H1 (cell line): ENCODE data around the gene STIMATE. TPM values are rescaled to one million over a fixed set of nuclear protein-coding genes. Genes with fewer than 3 reads are reported as not detected.

Experiments used
- CTCF ChIA-PET: fragments of 300-600 bp; sonication (Branson Sonifier 250); formaldehyde crosslinking; loops from one replicate; lab custom pipeline; 2021; ENCODE audit not compliant: partially characterized antibody; lab: Charles Lee
- POLR2A ChIA-PET: fragments of 300-600 bp; sonication (Branson Sonifier 250); formaldehyde crosslinking; loops from one replicate; lab custom pipeline; 2021; ENCODE audit warnings: inconsistent platforms; ENCODE audit not compliant: partially characterized antibody; lab: Charles Lee
- DNase-seq, 2 experiments: peaks; one replicate each; pipeline versions ENCODE4 v3.0.0 to v3.0.0-alpha.2; 2010 to 2022; ENCODE audit warnings: low spot score in 2 of 2, low read depth in 1 of 2, mixed read lengths in 1 of 2
- FAIRE-seq: peaks from 2 replicates; lab custom pipeline; 2011; peaks lifted over from hg19 to GRCh38; lab: Jason Lieb, UNC
- H2AFZ ChIP-seq: 2 replicates; pipeline ENCODE4 v1.8.1; 2012; ENCODE audit warnings: low read length, inconsistent platforms
- H2AK5ac ChIP-seq: 2 replicates; pipeline ENCODE4 v1.6.1; 2013; ENCODE audit warnings: low read depth, low read length
- H2BK120ac ChIP-seq: replicated peaks from 2 replicates; pipeline ENCODE3; 2013; ENCODE audit warnings: low read depth, low read length, inconsistent platforms
- H2BK12ac ChIP-seq: 2 replicates; pipeline ENCODE4 v1.6.1; 2013; ENCODE audit warnings: low read depth, low read length
- H2BK15ac ChIP-seq: 2 replicates; pipeline ENCODE4 v1.6.1; 2013; ENCODE audit warnings: low read length
- H2BK20ac ChIP-seq: 2 replicates; pipeline ENCODE4 v1.6.1; 2013; ENCODE audit warnings: low read length
- H2BK5ac ChIP-seq: 2 replicates; pipeline ENCODE4 v1.6.1; 2013; ENCODE audit warnings: low read depth, low read length
- H3K14ac ChIP-seq: 2 replicates; pipeline ENCODE4 v1.6.1; 2013; ENCODE audit warnings: inconsistent platforms; ENCODE audit not compliant: insufficient read length
- H3K18ac ChIP-seq: 2 replicates; pipeline ENCODE4 v1.6.1; 2013; ENCODE audit warnings: low read length; ENCODE audit errors: extremely low read depth
- H3K23ac ChIP-seq: 2 replicates; pipeline ENCODE4 v1.6.1; 2013; ENCODE audit warnings: inconsistent platforms; ENCODE audit not compliant: insufficient read length
- H3K23me2 ChIP-seq: 2 replicates; pipeline ENCODE4 v1.6.1; 2013; ENCODE audit warnings: low read depth, low read length
- H3K27ac ChIP-seq: 2 replicates; pipeline ENCODE4 v1.6.1; 2011; ENCODE audit warnings: low read depth, low read length, inconsistent platforms
- H3K27me3 ChIP-seq, 4 experiments: replicated peaks in 1 of 4; 1 replicate in 1 of 4; 2 replicates in 3 of 4; pipeline versions ENCODE4 v1.6.1 to v1.8.1; 2011 to 2013; ENCODE audit warnings: low read length in 3 of 4, mild to moderate bottlenecking in 3 of 4, inconsistent platforms in 2 of 4, mixed read lengths in 2 of 4, moderate library complexity in 1 of 4; ENCODE audit not compliant: control insufficient read depth in 3 of 4, insufficient read depth in 3 of 4; ENCODE audit errors: extremely low read depth in 1 of 4
- H3K36me3 ChIP-seq, 4 experiments: 2 replicates each; pipeline versions ENCODE4 v1.6.1 to v1.8.1; 2011 to 2013; ENCODE audit warnings: mild to moderate bottlenecking in 4 of 4, low read length in 3 of 4, moderate library complexity in 2 of 4, control low read depth in 1 of 4, inconsistent platforms in 1 of 4; ENCODE audit not compliant: insufficient read depth in 4 of 4, control insufficient read depth in 2 of 4
- H3K4ac ChIP-seq: replicated peaks from 2 replicates; pipeline ENCODE3; 2013; ENCODE audit warnings: low read length, low read depth, mixed read lengths, inconsistent platforms; ENCODE audit not compliant: insufficient read length
- H3K4me1 ChIP-seq, 4 experiments: replicated peaks in 1 of 4; 1 replicate in 1 of 4; 2 replicates in 3 of 4; pipeline versions ENCODE4 v1.6.1 to v1.8.1; 2011 to 2013; ENCODE audit warnings: low read length in 3 of 4, inconsistent platforms in 2 of 4, mixed read lengths in 1 of 4; ENCODE audit not compliant: insufficient read depth in 4 of 4, control insufficient read depth in 3 of 4
- H3K4me2 ChIP-seq, 2 experiments: 2 replicates each; pipeline versions ENCODE4 v1.6.1 to v1.8.1; 2011 to 2013; ENCODE audit warnings: low read depth in 2 of 2, low read length in 2 of 2, control low read depth in 1 of 2, inconsistent platforms in 1 of 2, mild to moderate bottlenecking in 1 of 2; ENCODE audit not compliant: insufficient read depth in 1 of 2
- H3K4me3 ChIP-seq, 4 experiments: fragments of 200-600, 300-600 bp in 1 of 4; sonication (generic), shearing (Covaris generic), sonication (Bioruptor Twin) in 1 of 4; 2 replicates each; pipeline versions ENCODE4 v1.5.1 to v1.8.1; 2011 to 2016; ENCODE audit warnings: low read length in 4 of 4, low read depth in 3 of 4, control low read depth in 2 of 4, inconsistent platforms in 2 of 4, mild to moderate bottlenecking in 2 of 4, mixed read lengths in 1 of 4, moderate library complexity in 1 of 4; ENCODE audit not compliant: insufficient read depth in 2 of 4; ENCODE audit errors: extremely low read depth in 1 of 4
- H3K56ac ChIP-seq: replicated peaks from 2 replicates; pipeline ENCODE3; 2013; ENCODE audit warnings: low read depth, mild to moderate bottlenecking, mixed read lengths, low read length, inconsistent platforms; ENCODE audit not compliant: insufficient read length
- H3K79me1 ChIP-seq: 2 replicates; pipeline ENCODE4 v1.6.1; 2013; ENCODE audit warnings: low read depth, low read length, control low read depth
- H3K79me2 ChIP-seq, 2 experiments: 2 replicates each; pipeline versions ENCODE4 v1.6.1 to v1.8.1; 2012 to 2013; ENCODE audit warnings: low read length in 2 of 2, mild to moderate bottlenecking in 2 of 2, inconsistent platforms in 1 of 2; ENCODE audit not compliant: insufficient read depth in 2 of 2, control insufficient read depth in 1 of 2
- H3K9ac ChIP-seq, 4 experiments: replicated peaks in 1 of 4; 1 replicate in 1 of 4; 2 replicates in 3 of 4; pipeline versions ENCODE4 v1.6.1 to v1.8.1; 2011 to 2013; ENCODE audit warnings: low read depth in 3 of 4, low read length in 3 of 4, control low read depth in 2 of 4, mild to moderate bottlenecking in 2 of 4, moderate library complexity in 2 of 4, inconsistent platforms in 1 of 4; ENCODE audit errors: extremely low read depth in 1 of 4
- H3K9me3 ChIP-seq, 2 experiments: 2 replicates each; pipeline versions ENCODE4 v1.6.1 to v1.8.1; 2012 to 2013; ENCODE audit warnings: mild to moderate bottlenecking in 2 of 2, moderate library complexity in 2 of 2, control low read depth in 1 of 2, inconsistent platforms in 1 of 2, low read depth in 1 of 2, low read length in 1 of 2, mixed read lengths in 1 of 2; ENCODE audit not compliant: insufficient read depth in 2 of 2
- H4K20me1 ChIP-seq, 2 experiments: replicated peaks in 1 of 2; 2 replicates each; pipeline versions ENCODE3 to v1.8.1; 2011 to 2013; ENCODE audit warnings: inconsistent platforms in 2 of 2, low read length in 2 of 2, mild to moderate bottlenecking in 1 of 2; ENCODE audit not compliant: insufficient read depth in 2 of 2, control insufficient read depth in 1 of 2
- H4K5ac ChIP-seq: 2 replicates; pipeline ENCODE4 v1.6.1; 2013; ENCODE audit warnings: low read length, low read depth, mixed read lengths, inconsistent platforms; ENCODE audit not compliant: insufficient read length
- H4K8ac ChIP-seq: 2 replicates; pipeline ENCODE4 v1.8.0; 2013; ENCODE audit warnings: mild to moderate bottlenecking, moderate library complexity, low read length, inconsistent platforms; ENCODE audit not compliant: insufficient read depth; ENCODE audit errors: extremely low read depth
- H4K91ac ChIP-seq: replicated peaks from 2 replicates; pipeline ENCODE3; 2013; ENCODE audit warnings: low read length, mixed read lengths, inconsistent platforms; ENCODE audit not compliant: insufficient read length
- BCL11A ChIP-seq, 2 experiments: IDR thresholded peaks; one replicate each; pipeline ENCODE4 v1.6.1; 2011; ENCODE audit warnings: low read depth in 2 of 2, low read length in 2 of 2, mild to moderate bottlenecking in 2 of 2
- CBX8 ChIP-seq: fragments of 300-800, 300-1000 bp; sonication (generic); IDR thresholded peaks from 2 replicates; pipeline ENCODE4 v1.7.1; 2016; ENCODE audit warnings: low read depth, low read length, borderline replicate concordance
- SP2 ChIP-seq: IDR thresholded peaks from 2 replicates; pipeline ENCODE4 v1.6.1; 2012; ENCODE audit warnings: mild to moderate bottlenecking, low read length, inconsistent platforms
- SUZ12 ChIP-seq: fragments of 200-600 bp; sonication (generic); IDR thresholded peaks from 2 replicates; pipeline ENCODE4 v1.6.1; 2012; ENCODE audit warnings: mild to moderate bottlenecking, inconsistent platforms, low read length, moderate library complexity, mixed read lengths
- TEAD4 ChIP-seq: IDR thresholded peaks from 2 replicates; pipeline ENCODE4 v1.6.1; 2012; ENCODE audit warnings: low read depth, low read length, inconsistent platforms, mixed read lengths
- WGBS, 2 experiments: shearing (Covaris generic) in 1 of 2; methylation state at CpG; one replicate each; pipeline versions ENCODE4 v1.1.6 to v1.1.7; 2013 to 2015; ENCODE audit warnings: low lambda C conversion rate in 2 of 2, mixed read lengths in 2 of 2, inconsistent platforms in 1 of 2, low coverage in 1 of 2, missing lambda C conversion rate in 1 of 2; ENCODE audit not compliant: insufficient replicate concordance in 2 of 2, insufficient coverage in 1 of 2, insufficient read length in 1 of 2; ENCODE audit errors: extremely low coverage in 1 of 2, missing lambda C conversion rate in 1 of 2; 5-methylcytosine and 5-hydroxymethylcytosine counted together
- polyA plus RNA-seq, 7 experiments: library from polyadenylated mRNA; depleted of rRNA in 3 of 7; stranded (reverse) in 5 of 7; unstranded in 2 of 7; fragments of >200 nt in 5 of 7; fragments of 200-250 nt in 2 of 7; gene quantifications; 1 replicate in 5 of 7; 2 replicates in 1 of 7; 4 replicates in 1 of 7; pipeline versions ENCODE4 v1.2.1 to v1.2.3, GENCODE V29; 2011 to 2013; ENCODE audit warnings: missing spikeins in 2 of 7, mixed read lengths in 2 of 7
- total RNA-seq: library from RNA; stranded (reverse); fragmentation: NEBNext Ultra II Directional; extraction: Animal tissue kit (Norgen Biotek cat#: 25700); gene quantifications from 2 replicates; pipeline ENCODE4 v1.2.1, GENCODE V29; 2021

The STIMATE gene
- total and polyA plus RNA-seq, 2 of the 8 experiments (the other 6 are each of a cell fraction or from before 2014, with no cell fraction given), result 17.5 to 22.1 TPM

GRCh38 chr3:52893723-52894122 lies 3.6 kb downstream of the STIMATE start:
- Histone ChIP-seq H3K23ac (no peak overlapping the region), H3K27ac (no peak overlapping the region), H2AFZ (no peak overlapping the region), H3K9me3 (no peaks in the 10 kb centered on the region), H4K5ac (no peak overlapping the region), H3K18ac (no peak overlapping the region), H3K9ac (no peak overlapping the region), H3K4ac (no peak overlapping the region), H3K4me2 (no peak overlapping the region), H2BK12ac (no peak overlapping the region), H2BK15ac (no peak overlapping the region), H2BK5ac (no peak overlapping the region), H3K4me3 (no peak overlapping the region), H2BK20ac (no peak overlapping the region), H4K91ac (no peak overlapping the region), H4K20me1 (peaks cover 1 to 7% of the 10 kb centered on the region in 2 experiments), H3K79me2 (peaks cover 0 to 32% of the 10 kb centered on the region in 2 experiments; a peak in 2 of 4 replicates), H3K23me2 (peaks cover 6% of the 10 kb centered on the region), H3K27me3 (no peaks in the 10 kb centered on the region), H2BK120ac (no peak overlapping the region), H3K56ac (no peak overlapping the region), H2AK5ac (no peak overlapping the region), H3K79me1 (0 out of 2 replicates have a peak, but pooled peaks cover 2% of the 10 kb centered on the region), H3K14ac (no peak overlapping the region), H3K4me1 (peaks cover 0 to 3% (median 1%) of the 10 kb centered on the region in 4 experiments; a peak in 2 of 7 replicates), H3K36me3 (0 out of 8 replicates have a peak, but pooled peaks cover 0 to 2% (median 0%) of the 10 kb centered on the region in 4 experiments), H4K8ac (no peak overlapping the region)
- WGBS, 2 experiments, result 81% methylated on average over 4 of the region's 4 CpGs; no CpG with 5 or more reads in 1 of the 2 experiments
- ChIA-PET CTCF (interaction anchor here (0.9 to 2.6 kb wide), 6 partner anchors 12 to 216 kb away, joined by 3 to 11 read pairs (median 5); no protein-coding TSS in a partner anchor), POLR2A (no interaction called here)
- FAIRE-seq (no peak), DNase-seq (no peak)
- TF ChIP-seq CBX8 (no peak), SP2 (no peak), TEAD4 (no peak), SUZ12 (no peak), BCL11A (IDR thresholded peaks at IDR 0.05; ENCODE audit: low read depth in 2 of 2, low read length in 2 of 2) (no peak)
